Thyroid gland (tissue), 4 donors: ENCODE results near the gene ENDOG.
"Not testable (repeated sequence)": the region's sequence is repeated elsewhere in the genome, so short reads cannot be mapped to it uniquely, and the experiment has no call there.

Experiments
- POLR2A ChIP-seq, 2 donors: fragments of 450-650 bp; IDR thresholded peaks; one replicate each; pipeline ENCODE4 v1.6.1; 2017; ENCODE audit warnings: antibody characterized with exemption in 2 of 2, mild to moderate bottlenecking in 2 of 2, moderate library complexity in 1 of 2
- TF ChIP-seq, protein P1 (sequence below), 6 experiments: fragments of 200-600 bp in 3 of 6; fragments of 450-650 bp in 3 of 6; sonication (generic) in 3 of 6; IDR thresholded peaks; one replicate each; pipeline ENCODE4 v1.5.1; 2016 to 2019; ENCODE audit warnings: antibody characterized with exemption in 6 of 6, mild to moderate bottlenecking in 2 of 6, inconsistent platforms in 1 of 6, moderate library complexity in 1 of 6

GRCh38 chr9:128858476-128858875, 40.2 kb downstream of the ENDOG start:
- TF ChIP-seq, protein P1, sequence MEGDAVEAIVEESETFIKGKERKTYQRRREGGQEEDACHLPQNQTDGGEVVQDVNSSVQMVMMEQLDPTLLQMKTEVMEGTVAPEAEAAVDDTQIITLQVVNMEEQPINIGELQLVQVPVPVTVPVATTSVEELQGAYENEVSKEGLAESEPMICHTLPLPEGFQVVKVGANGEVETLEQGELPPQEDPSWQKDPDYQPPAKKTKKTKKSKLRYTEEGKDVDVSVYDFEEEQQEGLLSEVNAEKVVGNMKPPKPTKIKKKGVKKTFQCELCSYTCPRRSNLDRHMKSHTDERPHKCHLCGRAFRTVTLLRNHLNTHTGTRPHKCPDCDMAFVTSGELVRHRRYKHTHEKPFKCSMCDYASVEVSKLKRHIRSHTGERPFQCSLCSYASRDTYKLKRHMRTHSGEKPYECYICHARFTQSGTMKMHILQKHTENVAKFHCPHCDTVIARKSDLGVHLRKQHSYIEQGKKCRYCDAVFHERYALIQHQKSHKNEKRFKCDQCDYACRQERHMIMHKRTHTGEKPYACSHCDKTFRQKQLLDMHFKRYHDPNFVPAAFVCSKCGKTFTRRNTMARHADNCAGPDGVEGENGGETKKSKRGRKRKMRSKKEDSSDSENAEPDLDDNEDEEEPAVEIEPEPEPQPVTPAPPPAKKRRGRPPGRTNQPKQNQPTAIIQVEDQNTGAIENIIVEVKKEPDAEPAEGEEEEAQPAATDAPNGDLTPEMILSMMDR (IDR thresholded peaks at IDR 0.05) = not testable (repeated sequence)
- not testable (repeated sequence) for TF ChIP-seq POLR2A (IDR thresholded peaks at IDR 0.05)
